Dendritic cell treated with granulocyte-macrophage colony-stimulating factor and Interleukin-4, amounts not matched to agents 40 ng/mL and 50 ng/mL, for 4 days (primary cell): ENCODE data around the gene BHLHE40.
A peak's percentile ranks its signal among the peaks of the same experiment; 100 is the strongest.

ENCODE experiments used
- H3K27ac Mint-ChIP-seq: one replicate; pipeline ENCODE4 v1.8.0; 2022; ENCODE audit warnings: mild to moderate bottlenecking, mixed read lengths
- H3K27me3 Mint-ChIP-seq: one replicate; pipeline ENCODE4 v1.8.0; 2022; ENCODE audit warnings: mild to moderate bottlenecking, mixed read lengths
- H3K36me3 Mint-ChIP-seq: one replicate; pipeline ENCODE4 v1.8.0; 2022; ENCODE audit warnings: low read depth, mixed read lengths
- H3K4me1 Mint-ChIP-seq: one replicate; pipeline ENCODE4 v1.8.0; 2022; ENCODE audit warnings: low read depth, mixed read lengths
- H3K4me3 Mint-ChIP-seq: one replicate; pipeline ENCODE4 v1.8.0; 2022; ENCODE audit warnings: mild to moderate bottlenecking, moderate library complexity, mixed read lengths
- H3K9me3 Mint-ChIP-seq: one replicate; pipeline ENCODE4 v1.8.0; 2022; ENCODE audit warnings: mixed read lengths
- intact Hi-C: fragments of 100-400 bp; cut with micrococcal nuclease; formaldehyde crosslinking; loops from one replicate; pipeline ENCODE4 v1.15.0; 2022

Gene BHLHE40

DNA sequence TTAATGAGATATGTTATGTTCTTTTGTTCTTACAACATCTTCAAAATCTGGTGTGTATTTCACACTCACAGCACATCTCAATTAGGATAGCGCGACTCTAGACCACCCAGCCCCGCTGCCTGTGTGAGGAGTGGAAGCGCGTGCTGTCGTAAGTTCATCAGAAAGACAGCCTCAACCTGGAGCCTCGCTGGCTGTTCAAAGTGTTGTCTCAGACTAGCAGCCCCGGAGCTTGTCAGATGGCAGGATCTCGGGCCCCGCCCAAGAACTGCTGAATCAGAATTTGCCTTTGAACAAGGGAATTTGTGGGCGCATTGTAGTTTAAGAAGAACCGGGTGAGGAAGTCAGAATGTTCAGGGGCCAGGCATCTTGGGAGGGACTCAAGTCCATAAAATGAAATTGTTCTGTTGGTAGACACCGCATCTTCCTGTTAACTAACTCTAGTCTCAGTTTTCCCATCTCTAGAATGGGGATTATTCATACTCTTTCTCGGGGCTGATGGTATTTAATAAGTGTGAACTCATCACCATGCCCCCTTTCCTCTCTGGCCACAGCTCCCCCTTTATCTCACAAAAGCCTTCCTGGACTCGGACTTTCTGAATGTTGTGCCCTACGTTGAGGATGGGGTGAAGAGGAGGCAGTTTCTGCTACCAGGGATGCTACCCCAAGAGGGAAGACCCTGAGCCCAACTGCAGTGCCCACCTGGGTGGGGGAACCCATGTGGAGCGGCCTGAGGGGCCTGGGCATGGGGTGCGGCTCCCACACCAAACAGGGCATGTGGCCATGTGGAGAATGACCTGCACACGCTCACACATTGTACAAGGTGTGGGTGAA is 40.4 kb downstream of the BHLHE40 start:
- intact Hi-C loops: loop anchor here (1.0 kb wide), 1 partner anchor 8 kb away; no protein-coding TSS in a partner anchor
- Mint-ChIP-seq H3K36me3 (no peaks in the 10 kb centered on the region), H3K27ac (peak overlapping the region; percentile 90), H3K4me1 (peaks cover 81% of the 10 kb centered on the region), H3K4me3 (peak overlapping the region; percentile 30), H3K27me3 (no peaks in the 10 kb centered on the region), H3K9me3 (no peaks in the 10 kb centered on the region)

DNA sequence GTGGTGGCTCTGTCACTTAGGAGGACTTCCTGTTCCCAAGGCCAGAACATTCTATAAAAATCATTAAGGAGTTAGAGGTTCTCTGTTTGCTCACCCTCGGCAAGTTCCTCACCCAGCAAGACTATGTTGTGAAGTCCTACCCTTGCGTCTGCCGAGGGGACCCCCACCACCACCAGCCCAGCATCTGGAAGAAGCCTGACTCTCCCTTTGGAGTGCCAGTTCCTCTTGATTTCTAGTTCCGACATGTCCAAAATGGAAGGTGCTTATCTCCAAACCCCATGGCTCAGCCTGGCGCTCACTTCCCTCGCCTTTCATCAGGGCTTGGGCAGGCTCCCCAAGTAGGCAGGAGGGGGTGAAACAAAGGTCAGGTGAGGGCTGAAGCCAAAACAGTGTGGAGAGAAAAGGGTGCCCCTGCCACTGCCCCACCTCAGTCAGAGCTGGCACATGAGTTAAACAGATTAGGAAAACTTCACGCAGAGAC is 41.0 kb downstream of the BHLHE40 start:
- H3K9me3 Mint-ChIP-seq: no peaks in the 10 kb centered on the region
- H3K27ac Mint-ChIP-seq: peak overlapping the region; percentile 90
- intact Hi-C loops: no loop called here
- H3K4me1 Mint-ChIP-seq: peaks cover 74% of the 10 kb centered on the region
- no peaks in the 10 kb centered on the region for H3K36me3 Mint-ChIP-seq
- H3K4me3 Mint-ChIP-seq: no peak overlapping the region
- H3K27me3 Mint-ChIP-seq: no peaks in the 10 kb centered on the region

DNA sequence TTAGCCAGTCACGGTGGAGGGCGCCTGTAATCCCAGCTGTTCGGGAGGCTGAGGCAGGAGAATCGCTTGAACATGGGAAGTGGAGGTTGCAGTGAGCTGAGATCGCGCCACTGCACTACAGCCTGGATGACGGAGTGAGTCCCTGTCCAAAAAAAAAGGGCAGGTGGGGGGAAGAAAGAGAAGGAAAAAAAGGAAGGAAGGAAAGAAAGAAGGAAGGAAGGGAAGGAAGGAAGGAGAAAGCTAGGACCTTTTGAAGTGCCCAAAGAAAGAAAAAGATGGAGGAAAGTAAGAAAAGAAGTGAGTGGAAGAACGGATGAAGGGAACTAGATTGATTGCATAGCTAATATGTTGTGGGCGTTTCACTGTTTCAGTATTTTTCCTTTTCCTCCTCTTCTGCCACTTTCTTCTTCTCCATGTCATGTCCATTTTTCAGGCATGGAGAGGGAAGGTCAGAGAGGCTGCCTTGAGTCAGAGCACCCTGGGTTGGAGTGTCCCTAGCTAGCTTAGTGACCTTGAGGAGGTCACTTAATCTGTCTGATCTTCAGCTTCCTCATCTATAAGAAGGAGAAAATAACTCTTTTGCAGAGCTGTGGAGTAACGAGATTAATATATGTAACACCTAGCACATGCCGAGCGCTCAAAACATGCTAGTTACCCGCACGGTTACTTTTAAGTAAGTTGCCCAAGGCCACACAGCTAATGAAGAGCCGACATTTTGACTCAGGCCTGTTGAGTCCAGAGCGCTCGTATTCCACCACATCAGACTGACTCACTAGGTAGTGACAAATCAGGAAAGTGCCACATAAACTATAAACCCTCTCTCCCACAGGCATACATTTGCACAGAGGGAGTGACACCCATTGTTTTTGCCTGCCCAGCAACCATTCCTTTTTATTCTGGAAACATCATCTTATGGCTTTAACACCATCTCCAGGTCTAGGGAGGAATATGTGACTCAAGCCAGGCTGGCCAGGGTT is 42.2 kb downstream of the BHLHE40 start:
- Mint-ChIP-seq H3K9me3 (no peaks in the 10 kb centered on the region), H3K27ac (peak overlapping the region; percentile 90), H3K36me3 (no peaks in the 10 kb centered on the region), H3K27me3 (no peaks in the 10 kb centered on the region), H3K4me1 (peaks cover 66% of the 10 kb centered on the region), H3K4me3 (no peak overlapping the region)
- intact Hi-C loops: no loop called here

DNA sequence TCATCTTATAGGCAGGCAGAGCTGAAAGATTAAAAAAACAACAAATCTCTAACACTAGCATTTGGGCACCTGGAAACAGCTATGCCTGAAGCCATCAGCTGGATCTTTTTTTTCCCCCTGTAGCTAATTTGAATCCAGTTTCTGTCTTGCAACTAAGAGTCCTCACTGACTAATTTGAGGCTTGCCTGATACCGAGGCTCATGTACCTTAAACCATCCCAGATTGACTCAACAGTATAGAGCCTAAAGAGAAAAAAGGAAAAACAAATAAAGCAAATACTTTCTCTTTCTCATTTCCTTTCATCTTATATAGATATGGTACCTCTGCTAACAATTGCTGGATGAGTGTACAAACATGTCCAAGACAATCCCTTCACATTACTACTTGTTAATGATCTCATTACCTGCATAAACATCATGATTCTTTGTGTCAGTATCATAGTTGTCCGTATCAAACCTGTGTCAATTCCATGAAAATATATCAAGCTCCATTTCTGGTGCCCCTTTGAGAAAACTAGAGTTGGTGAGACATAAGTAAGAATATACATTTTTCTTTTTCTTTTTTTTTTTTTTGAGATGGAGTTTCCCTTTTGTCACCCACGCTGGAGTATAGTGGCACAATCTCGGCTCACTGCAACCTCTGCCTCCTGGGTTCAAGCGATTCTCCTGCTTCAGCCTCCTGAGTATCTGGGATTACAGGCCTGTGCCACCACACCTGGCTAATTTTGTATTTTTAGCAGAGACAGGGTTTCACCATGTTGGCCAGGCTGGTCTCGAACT is 43.1 kb downstream of the BHLHE40 start:
- no peaks in the 10 kb centered on the region for H3K9me3 Mint-ChIP-seq
- intact Hi-C loops: no loop called here
- no peak overlapping the region for H3K4me3 Mint-ChIP-seq
- H3K27me3 Mint-ChIP-seq: no peaks in the 10 kb centered on the region
- H3K27ac Mint-ChIP-seq: peak overlapping the region; percentile 90
- peaks cover 62% of the 10 kb centered on the region for H3K4me1 Mint-ChIP-seq
- H3K36me3 Mint-ChIP-seq: no peaks in the 10 kb centered on the region

DNA sequence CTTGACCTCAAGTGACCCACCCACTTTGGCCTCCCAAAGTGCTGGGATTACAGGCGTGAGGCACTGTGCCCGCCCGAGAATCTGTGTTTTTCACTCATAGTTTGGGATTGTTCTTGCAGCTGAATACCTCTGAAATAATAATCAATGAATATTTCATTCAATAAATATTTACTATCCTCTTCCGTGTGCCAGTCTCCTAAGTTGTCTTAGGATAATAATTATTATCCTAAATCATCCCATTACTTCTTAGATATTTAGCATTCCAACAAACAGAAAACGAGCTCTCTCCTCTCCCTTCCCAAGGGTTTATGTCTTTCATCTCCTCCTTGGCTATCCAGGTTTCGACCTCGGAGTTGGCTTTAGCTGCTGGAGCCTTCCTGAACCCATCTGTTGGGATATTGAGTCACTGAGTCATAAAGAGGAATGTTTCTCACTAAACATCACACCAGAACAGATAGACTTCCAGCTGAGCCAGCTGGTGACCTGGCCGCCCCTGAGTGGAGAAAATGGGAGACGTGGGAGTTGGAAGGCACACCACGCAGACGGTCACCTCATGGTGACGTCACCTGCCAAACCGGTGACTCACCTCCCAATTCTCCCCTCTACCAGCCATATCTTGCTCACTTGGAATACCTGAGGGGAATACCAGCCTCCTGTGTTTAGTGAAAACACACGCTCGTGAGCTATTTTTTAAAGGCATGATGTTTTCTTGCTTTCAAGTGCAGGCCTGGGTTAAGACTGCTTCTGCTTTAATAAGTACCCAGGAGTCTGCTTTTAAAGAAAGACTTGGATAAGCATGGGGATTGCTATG is 43.9 kb downstream of the BHLHE40 start:
- Mint-ChIP-seq H3K27ac (peak overlapping the region; percentile 36), H3K4me3 (no peak overlapping the region), H3K27me3 (no peaks in the 10 kb centered on the region), H3K36me3 (no peaks in the 10 kb centered on the region), H3K9me3 (no peaks in the 10 kb centered on the region), H3K4me1 (peaks cover 60% of the 10 kb centered on the region)
- intact Hi-C loops: no loop called here

DNA sequence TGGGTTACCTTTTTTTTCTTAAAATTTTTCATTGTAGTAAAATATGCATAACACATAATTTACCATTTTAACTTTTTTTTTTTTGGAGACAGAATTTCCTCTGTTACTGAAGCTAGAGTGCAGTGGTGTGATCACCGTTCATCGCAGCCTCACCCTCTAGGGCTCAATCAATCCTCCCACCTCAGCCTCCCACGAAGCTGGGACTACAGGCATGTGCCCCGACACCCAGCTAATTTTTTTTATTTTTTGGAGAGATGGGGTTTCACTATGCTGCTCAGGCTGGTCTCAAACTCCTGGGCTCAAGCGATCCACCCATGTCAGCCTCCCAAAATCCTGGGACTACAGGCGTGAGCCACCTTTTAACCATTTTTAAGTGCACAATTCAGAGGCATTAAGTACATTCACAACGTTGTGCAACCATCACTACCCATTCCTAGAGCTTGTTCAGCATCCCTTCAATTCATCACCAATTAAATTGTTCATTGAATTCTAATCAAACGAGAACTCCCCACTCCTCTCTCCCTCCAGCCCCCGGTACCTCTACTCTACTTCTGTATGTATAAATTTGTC is 44.6 kb downstream of the BHLHE40 start:
- intact Hi-C loops: no loop called here
- Mint-ChIP-seq H3K36me3 (no peaks in the 10 kb centered on the region), H3K4me3 (no peak overlapping the region), H3K27me3 (no peaks in the 10 kb centered on the region), H3K4me1 (peaks cover 53% of the 10 kb centered on the region), H3K27ac (peak overlapping the region; percentile 5), H3K9me3 (no peaks in the 10 kb centered on the region)

DNA sequence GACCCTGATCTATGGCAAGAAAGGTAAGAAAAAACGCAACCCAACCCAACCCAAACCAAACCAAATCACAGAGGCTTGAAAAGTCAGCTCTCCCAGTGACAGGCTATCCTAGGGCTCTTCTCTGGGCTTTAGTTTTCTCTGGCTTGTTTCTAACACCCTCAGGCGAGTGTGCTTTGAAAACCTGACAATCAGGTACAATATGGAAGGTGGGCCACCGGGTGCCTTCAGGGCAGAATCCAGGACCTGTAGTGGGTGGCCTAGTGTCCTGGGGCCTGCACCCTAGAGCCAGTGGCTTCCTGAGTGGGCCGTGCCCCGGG is 46.8 kb downstream of the BHLHE40 start:
- no peaks in the 10 kb centered on the region for H3K9me3 Mint-ChIP-seq
- peaks cover 42% of the 10 kb centered on the region for H3K4me1 Mint-ChIP-seq
- intact Hi-C loops: loop anchor here (1.0 to 2.0 kb wide), 3 partner anchors 15 to 315 kb away; no protein-coding TSS in a partner anchor
- no peaks in the 10 kb centered on the region for H3K36me3 Mint-ChIP-seq
- H3K27ac Mint-ChIP-seq: peak overlapping the region; percentile 93
- H3K27me3 Mint-ChIP-seq: peaks cover 1% of the 10 kb centered on the region
- no peak overlapping the region for H3K4me3 Mint-ChIP-seq

DNA sequence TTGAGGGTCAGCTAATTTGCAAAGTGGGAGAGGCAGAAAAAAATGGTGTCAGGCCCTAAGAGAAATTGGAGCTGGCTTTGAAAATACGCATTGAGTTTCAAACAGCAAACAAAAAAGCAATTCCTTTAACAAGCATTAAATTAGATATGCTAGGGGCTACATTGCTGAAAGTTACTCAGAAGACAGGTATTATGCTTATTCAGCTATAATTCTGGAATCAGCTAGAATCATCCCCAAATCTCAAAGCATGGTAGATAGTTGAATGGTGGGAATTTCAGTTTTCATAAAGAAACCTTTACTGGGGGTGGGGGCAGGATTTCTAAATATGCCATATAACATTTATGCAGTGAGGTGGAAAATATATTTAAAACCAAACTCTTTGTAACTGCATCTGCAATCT is 50.5 kb downstream of the BHLHE40 start:
- Mint-ChIP-seq H3K9me3 (no peaks in the 10 kb centered on the region), H3K4me1 (peaks cover 34% of the 10 kb centered on the region), H3K27me3 (peaks cover 1% of the 10 kb centered on the region), H3K27ac (no peak overlapping the region), H3K36me3 (no peaks in the 10 kb centered on the region), H3K4me3 (no peak overlapping the region)
- intact Hi-C loops: no loop called here

DNA sequence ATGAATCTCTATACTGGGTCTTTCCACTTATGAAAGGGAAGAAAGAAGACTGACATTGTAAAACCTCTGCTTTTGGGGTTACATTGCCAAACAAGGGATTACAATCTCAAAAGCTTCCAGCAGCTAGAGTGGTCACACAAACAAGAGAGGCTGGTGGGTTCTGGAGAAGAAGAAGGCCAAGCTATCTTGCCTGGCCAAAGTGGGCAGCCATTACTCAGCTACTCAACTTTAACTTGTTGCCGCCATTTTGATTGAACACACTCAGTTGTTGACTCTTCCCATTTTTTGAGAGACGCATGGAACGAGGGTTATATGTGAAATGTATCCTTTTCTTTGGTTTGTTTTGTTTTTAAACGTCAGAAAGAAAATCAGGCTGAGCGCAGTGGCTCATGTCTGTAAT is 50.9 kb downstream of the BHLHE40 start:
- Mint-ChIP-seq H3K27me3 (peaks cover 1% of the 10 kb centered on the region), H3K36me3 (no peaks in the 10 kb centered on the region), H3K4me3 (no peak overlapping the region), H3K4me1 (peaks cover 38% of the 10 kb centered on the region), H3K27ac (no peak overlapping the region), H3K9me3 (no peaks in the 10 kb centered on the region)
- intact Hi-C loops: no loop called here

DNA sequence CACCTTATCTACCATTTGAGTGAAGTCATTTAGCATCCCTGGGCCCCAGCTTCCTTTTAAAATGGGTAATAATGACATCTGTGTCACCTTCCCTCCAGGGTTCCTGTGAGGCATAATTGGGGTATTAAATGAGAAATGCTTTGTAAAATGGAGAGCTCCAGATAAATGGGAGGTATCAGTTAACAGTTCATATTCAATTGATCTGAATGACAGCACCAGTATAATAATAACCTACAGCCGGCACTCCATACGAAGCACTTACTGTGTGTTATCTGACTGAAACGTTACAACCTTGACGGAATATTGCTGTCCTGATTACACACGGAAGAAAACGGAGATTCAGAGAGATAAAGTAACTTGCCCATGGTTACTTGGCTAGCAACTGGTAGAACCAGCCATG is 53.6 kb downstream of the BHLHE40 start:
- Mint-ChIP-seq H3K4me1 (peaks cover 50% of the 10 kb centered on the region), H3K4me3 (no peak overlapping the region), H3K36me3 (no peaks in the 10 kb centered on the region), H3K27me3 (peaks cover 1% of the 10 kb centered on the region), H3K9me3 (no peaks in the 10 kb centered on the region), H3K27ac (no peak overlapping the region)
- intact Hi-C loops: no loop called here
